ENCODE data around the gene SEC61B. TPM values are rescaled to one million over a fixed set of nuclear protein-coding genes. Genes with fewer than 3 reads are reported as not detected.

Gene SEC61B
- total RNA-seq, 6 experiments from 2014 or later: 85.1 to 158 (median 131) TPM

Small RNA genes lying within 50 kb of the gene (small RNA-seq; reads per million reads assigned to genes)
- gene RN7SL794P: 0 reads per million in 2 experiments

Other genes starting within 250 kb of the SEC61B start
- gene TGFBR1, start 117.2 kb upstream of the SEC61B start, total RNA-seq: 10 to 100 TPM in 5 of 6 experiments, 1 to 10 TPM in 1; 9.6 to 26.4 (median 13.4) TPM
- 10 to 100 TPM; 26.2 to 32.6 (median 27.7) TPM for gene ALG2, start 340 bp upstream of the SEC61B start, total RNA-seq

Measured in right lobe of liver (tissue), 5 donors.